Measurements from ENCODE around the gene BSCL2. TPM values are rescaled to one million over a fixed set of nuclear protein-coding genes. Genes with fewer than 3 reads are reported as not detected.

BSCL2 gene
- total and polyA plus RNA-seq, 2 of the 13 experiments (the other 11 are each of a cell fraction or from before 2014, with no cell fraction given) = 19.5 to 21.1 TPM

GRCh38 chr11:62671608-62672389, 35.4 kb downstream of the BSCL2 start, which contains the start of the genes LBHD1 and UQCC3 (continued):
- peak; percentile 90; the same call in 1 of the 2 replicates for TF ChIP-seq ARID4A (CRISPR knock-in tag; IDR thresholded peaks at IDR 0.05; ENCODE audit: borderline replicate concordance)
- no peak for TF ChIP-seq ZNF780A (CRISPR knock-in tag; IDR thresholded peaks at IDR 0.05)
- TF ChIP-seq ZBTB34 (CRISPR knock-in tag; IDR thresholded peaks at IDR 0.05) = no peak; the same call in 1 of the 2 replicates
- 0 out of 2 replicates have a peak, but pooled peaks have one; percentile 8 for TF ChIP-seq SMAD9 (CRISPR knock-in tag; IDR thresholded peaks at IDR 0.05)
- TF ChIP-seq, protein P1, sequence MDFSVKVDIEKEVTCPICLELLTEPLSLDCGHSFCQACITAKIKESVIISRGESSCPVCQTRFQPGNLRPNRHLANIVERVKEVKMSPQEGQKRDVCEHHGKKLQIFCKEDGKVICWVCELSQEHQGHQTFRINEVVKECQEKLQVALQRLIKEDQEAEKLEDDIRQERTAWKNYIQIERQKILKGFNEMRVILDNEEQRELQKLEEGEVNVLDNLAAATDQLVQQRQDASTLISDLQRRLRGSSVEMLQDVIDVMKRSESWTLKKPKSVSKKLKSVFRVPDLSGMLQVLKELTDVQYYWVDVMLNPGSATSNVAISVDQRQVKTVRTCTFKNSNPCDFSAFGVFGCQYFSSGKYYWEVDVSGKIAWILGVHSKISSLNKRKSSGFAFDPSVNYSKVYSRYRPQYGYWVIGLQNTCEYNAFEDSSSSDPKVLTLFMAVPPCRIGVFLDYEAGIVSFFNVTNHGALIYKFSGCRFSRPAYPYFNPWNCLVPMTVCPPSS (IDR thresholded peaks at IDR 0.05) = no peak
- no peak; the same call in 1 of the 2 replicates for TF ChIP-seq TP53 (CRISPR knock-in tag; conservative IDR thresholded peaks at IDR 0.05)
- peak; percentile 94; the same call in 1 of the 2 replicates for TF ChIP-seq SIN3A (IDR thresholded peaks at IDR 0.05; ENCODE audit: borderline replicate concordance, low read depth, low read length)
- TF ChIP-seq, protein P2, sequence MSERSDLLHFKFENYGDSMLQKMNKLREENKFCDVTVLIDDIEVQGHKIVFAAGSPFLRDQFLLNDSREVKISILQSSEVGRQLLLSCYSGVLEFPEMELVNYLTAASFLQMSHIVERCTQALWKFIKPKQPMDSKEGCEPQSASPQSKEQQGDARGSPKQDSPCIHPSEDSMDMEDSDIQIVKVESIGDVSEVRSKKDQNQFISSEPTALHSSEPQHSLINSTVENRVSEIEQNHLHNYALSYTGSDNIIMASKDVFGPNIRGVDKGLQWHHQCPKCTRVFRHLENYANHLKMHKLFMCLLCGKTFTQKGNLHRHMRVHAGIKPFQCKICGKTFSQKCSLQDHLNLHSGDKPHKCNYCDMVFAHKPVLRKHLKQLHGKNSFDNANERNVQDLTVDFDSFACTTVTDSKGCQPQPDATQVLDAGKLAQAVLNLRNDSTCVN (CRISPR knock-in tag; IDR thresholded peaks at IDR 0.05; ENCODE audit: borderline replicate concordance) = no peak
- no peak for TF ChIP-seq ADNP (CRISPR knock-in tag; IDR thresholded peaks at IDR 0.05)
- TF ChIP-seq, protein P3, sequence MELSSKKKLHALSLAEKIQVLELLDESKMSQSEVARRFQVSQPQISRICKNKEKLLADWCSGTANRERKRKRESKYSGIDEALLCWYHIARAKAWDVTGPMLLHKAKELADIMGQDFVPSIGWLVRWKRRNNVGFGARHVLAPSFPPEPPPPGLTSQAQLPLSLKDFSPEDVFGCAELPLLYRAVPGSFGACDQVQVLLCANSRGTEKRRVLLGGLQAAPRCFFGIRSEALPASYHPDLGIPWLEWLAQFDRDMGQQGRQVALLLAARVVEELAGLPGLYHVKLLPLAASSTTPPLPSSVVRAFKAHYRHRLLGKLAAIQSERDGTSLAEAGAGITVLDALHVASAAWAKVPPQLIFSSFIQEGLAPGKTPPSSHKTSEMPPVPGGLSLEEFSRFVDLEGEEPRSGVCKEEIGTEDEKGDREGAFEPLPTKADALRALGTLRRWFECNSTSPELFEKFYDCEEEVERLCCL (CRISPR knock-in tag; IDR thresholded peaks at IDR 0.05; ENCODE audit: borderline replicate concordance) = peak; percentile 88
- peak; percentile 85; the same call in 1 of the 2 replicates for TF ChIP-seq ZNF354B (CRISPR knock-in tag; IDR thresholded peaks at IDR 0.05)
- no peak for TF ChIP-seq TOPORS (CRISPR knock-in tag; IDR thresholded peaks at IDR 0.05)
- TF ChIP-seq ZNF275 (CRISPR knock-in tag; IDR thresholded peaks at IDR 0.05; ENCODE audit: borderline replicate concordance) = no peak; the same call in 1 of the 2 replicates
- 0 out of 2 replicates have a peak, but pooled peaks have one; percentile 29 for TF ChIP-seq ZMYM3 (CRISPR knock-in tag; IDR thresholded peaks at IDR 0.05)
- peak; percentile 89 for TF ChIP-seq SAP130 (CRISPR knock-in tag; IDR thresholded peaks at IDR 0.05; ENCODE audit: low read depth)
- no peak for TF ChIP-seq KLF9 (CRISPR knock-in tag; IDR thresholded peaks at IDR 0.05; ENCODE audit: low read depth)
- TF ChIP-seq ZBTB20 (CRISPR knock-in tag; IDR thresholded peaks at IDR 0.05; ENCODE audit: borderline replicate concordance, low read depth) = no peak; the same call in 1 of the 2 replicates
- no peak; the same call in 1 of the 2 replicates for TF ChIP-seq BRD4 (CRISPR knock-in tag; IDR thresholded peaks at IDR 0.05)

All from HepG2 (cell line).